Measurements from ENCODE around the gene TCF12. TPM values are rescaled to one million over a fixed set of nuclear protein-coding genes. Genes with fewer than 3 reads are reported as not detected.

The TCF12 gene
- total RNA-seq, 1 donor from 2014 or later = 78.6 TPM

DNA sequence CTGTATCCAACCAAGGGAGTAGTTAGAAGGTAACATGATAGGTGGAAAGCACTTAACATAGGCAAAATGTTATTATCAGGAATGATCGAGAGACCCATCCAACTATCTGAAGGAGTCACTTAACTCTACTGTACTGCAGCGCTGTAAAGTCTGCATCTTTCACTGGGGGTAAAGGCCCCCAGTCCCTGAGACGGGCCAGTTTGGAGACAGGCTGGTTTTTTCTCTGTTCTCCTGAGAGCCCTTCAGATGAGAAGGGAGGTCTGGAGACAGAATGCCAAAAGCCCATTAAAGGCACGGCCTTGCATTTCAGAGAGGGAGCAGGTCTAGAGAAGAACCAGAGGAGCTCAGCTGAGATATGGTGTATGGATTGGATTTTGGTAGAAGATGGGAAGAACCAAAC lies 386.6 kb downstream of the TCF12 start:
- H3K27ac Mint-ChIP-seq = no peak overlapping the region
- no peak for DNase-seq
- H3K36me3 Mint-ChIP-seq (ENCODE audit: low read depth) = no peaks in the 10 kb centered on the region
- intact Hi-C loops (cut with micrococcal nuclease) = loop anchor here (5.0 kb wide), 1 partner anchor 813 kb away; no protein-coding TSS in a partner anchor
- H3K4me1 Mint-ChIP-seq = peaks cover 5% of the 10 kb centered on the region
- peaks cover 9% of the 10 kb centered on the region for H3K27me3 Mint-ChIP-seq
- no peaks in the 10 kb centered on the region for H3K9me3 Mint-ChIP-seq
- peak overlapping the region; percentile 37 for H3K4me3 Mint-ChIP-seq

DNA sequence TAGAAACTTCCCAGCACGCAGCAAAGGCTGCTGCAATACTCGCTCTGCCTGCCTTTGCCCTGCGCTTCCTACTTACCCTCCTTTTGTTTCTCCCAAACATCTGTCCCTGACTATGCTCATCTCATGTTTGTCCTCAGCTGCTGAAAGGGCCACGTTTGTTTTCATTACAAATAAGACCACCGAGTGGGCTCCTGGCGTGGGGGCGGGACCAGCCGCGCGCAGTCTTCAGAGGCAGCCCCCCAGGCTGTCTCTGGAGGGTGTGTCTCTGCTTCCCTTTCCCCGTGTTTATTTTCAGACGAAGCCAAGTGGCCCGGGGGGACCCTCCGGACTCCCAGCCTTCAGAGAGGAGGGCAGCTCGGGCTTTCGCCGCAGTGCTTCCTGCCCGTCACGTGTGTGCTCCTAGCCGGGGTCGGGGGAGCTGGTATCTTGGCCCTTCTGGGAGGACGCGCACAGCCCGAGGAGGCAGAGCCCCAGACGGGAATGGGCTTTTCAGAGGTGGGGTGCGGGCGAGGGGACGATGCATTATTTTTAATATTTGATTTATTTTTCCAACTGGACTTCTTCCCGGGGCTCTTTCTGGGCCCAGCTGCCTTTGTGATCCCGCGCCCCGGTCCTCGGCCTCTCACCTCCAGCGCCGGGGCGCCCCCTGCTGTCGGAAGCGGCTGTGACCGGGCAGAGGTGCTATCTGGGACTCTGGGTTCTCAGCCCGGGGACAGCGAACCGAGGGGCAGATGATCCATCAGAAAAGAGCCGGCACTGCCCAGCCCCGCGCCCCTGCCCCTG lies 387.9 kb downstream of the TCF12 start:
- Mint-ChIP-seq H3K36me3 (ENCODE audit: low read depth) (no peaks in the 10 kb centered on the region), H3K9me3 (no peaks in the 10 kb centered on the region), H3K4me1 (peaks cover 5% of the 10 kb centered on the region), H3K27me3 (peaks cover 9% of the 10 kb centered on the region), H3K4me3 (peak overlapping the region; percentile 71), H3K27ac (no peak overlapping the region)
- intact Hi-C loops (cut with micrococcal nuclease) = loop anchor here (1.0 to 5.0 kb wide), 4 partner anchors 160 to 814 kb away; partner anchors contain the start of gene TCF12
- DNase-seq = peak; percentile 96

GRCh38 chr15:57306944-57307411 lies 388.5 kb downstream of the TCF12 start:
- no peak for DNase-seq
- H3K27me3 Mint-ChIP-seq = peaks cover 9% of the 10 kb centered on the region
- peak overlapping the region; percentile 71 for H3K4me3 Mint-ChIP-seq
- H3K9me3 Mint-ChIP-seq = no peaks in the 10 kb centered on the region
- no peaks in the 10 kb centered on the region for H3K36me3 Mint-ChIP-seq (ENCODE audit: low read depth)
- H3K27ac Mint-ChIP-seq = no peak overlapping the region
- intact Hi-C loops (cut with micrococcal nuclease) = loop anchor here (1.0 to 5.0 kb wide), 4 partner anchors 161 to 815 kb away; partner anchors contain the start of gene TCF12
- H3K4me1 Mint-ChIP-seq = peaks cover 5% of the 10 kb centered on the region

DNA sequence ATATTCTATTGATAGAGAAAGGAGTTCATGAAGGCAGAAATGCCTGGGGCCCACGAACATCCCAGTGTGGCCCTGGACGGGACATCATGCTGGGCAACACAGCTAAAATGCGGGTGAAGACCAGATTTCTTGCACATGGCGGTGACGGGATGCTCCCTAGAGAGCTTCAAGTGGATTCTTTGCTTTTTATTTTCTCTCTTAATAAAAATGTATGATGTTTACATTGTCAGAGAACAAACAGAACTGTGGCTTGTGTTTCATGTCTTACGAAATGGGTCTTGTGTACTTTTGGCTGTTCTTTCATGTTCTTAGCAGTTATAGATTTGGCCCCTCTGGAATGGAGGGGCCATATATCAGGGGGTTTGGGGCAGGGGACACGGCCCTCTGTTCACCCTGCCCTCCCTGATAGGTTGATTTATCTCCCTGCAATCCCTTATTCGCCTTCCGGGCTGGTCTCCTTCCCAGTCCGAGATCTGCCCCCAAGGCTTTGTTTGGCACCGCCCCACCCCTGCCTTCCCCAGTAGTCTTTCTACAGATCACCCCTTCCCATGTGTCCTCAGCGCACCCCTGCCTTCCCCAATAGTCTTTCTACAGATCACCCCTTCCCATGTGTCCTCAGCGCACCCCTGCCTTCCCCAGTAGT lies 389.2 kb downstream of the TCF12 start:
- no peak overlapping the region for H3K4me3 Mint-ChIP-seq
- no peak for DNase-seq

DNA sequence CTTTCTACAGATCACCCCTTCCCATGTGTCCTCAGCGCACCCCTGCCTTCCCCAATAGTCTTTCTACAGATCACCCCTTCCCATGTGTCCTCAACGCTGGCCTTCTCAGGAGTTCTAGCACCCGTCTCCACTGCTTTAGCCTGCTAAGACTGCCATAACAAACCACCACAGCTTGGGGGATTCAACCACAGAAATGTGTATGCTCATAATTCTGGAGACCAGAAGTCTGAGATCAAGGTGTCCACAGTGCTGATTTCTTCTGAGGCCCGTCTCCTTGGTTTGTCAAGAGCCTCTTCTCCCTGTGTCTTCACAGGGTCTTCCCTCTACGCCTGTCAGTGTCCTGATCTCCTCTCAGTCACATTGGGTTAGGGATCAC lies 389.7 kb downstream of the TCF12 start:
- Mint-ChIP-seq H3K27me3 (peaks cover 9% of the 10 kb centered on the region), H3K4me1 (peaks cover 5% of the 10 kb centered on the region), H3K36me3 (ENCODE audit: low read depth) (no peaks in the 10 kb centered on the region), H3K27ac (no peak overlapping the region), H3K9me3 (no peaks in the 10 kb centered on the region), H3K4me3 (no peak overlapping the region)
- DNase-seq = no peak
- intact Hi-C loops (cut with micrococcal nuclease) = loop anchor here (5.0 kb wide), 1 partner anchor 816 kb away; no protein-coding TSS in a partner anchor

More for the DNA sequence above, 389.2 kb downstream of the TCF12 start:
- H3K9me3 Mint-ChIP-seq = no peaks in the 10 kb centered on the region
- peaks cover 9% of the 10 kb centered on the region for H3K27me3 Mint-ChIP-seq
- no peak overlapping the region for H3K27ac Mint-ChIP-seq
- intact Hi-C loops (cut with micrococcal nuclease) = loop anchor here (2.0 to 5.0 kb wide), 2 partner anchors 487 to 815 kb away; no protein-coding TSS in a partner anchor
- peaks cover 5% of the 10 kb centered on the region for H3K4me1 Mint-ChIP-seq
- H3K36me3 Mint-ChIP-seq (ENCODE audit: low read depth) = no peaks in the 10 kb centered on the region

- Mint-ChIP-seq H3K27ac (no peak overlapping the region), H3K4me3 (no peak overlapping the region), H3K9me3 (no peaks in the 10 kb centered on the region), H3K36me3 (ENCODE audit: low read depth) (no peaks in the 10 kb centered on the region), H3K27me3 (peaks cover 8% of the 10 kb centered on the region), H3K4me1 (peaks cover 5% of the 10 kb centered on the region)
- intact Hi-C loops (cut with micrococcal nuclease) = loop anchor here (5.0 kb wide), 1 partner anchor 818 kb away; no protein-coding TSS in a partner anchor
- no peak for DNase-seq
Observed at GRCh38 chr15:57309856-57310760, 391.7 kb downstream of the TCF12 start.

- intact Hi-C loops (cut with micrococcal nuclease) = no loop called here
- Mint-ChIP-seq H3K4me1 (peaks cover 5% of the 10 kb centered on the region), H3K27me3 (peaks cover 7% of the 10 kb centered on the region), H3K27ac (no peak overlapping the region), H3K36me3 (ENCODE audit: low read depth) (no peaks in the 10 kb centered on the region), H3K9me3 (no peaks in the 10 kb centered on the region), H3K4me3 (no peak overlapping the region)
- DNase-seq = no peak
Observed at GRCh38 chr15:57310876-57311275, 392.4 kb downstream of the TCF12 start.

- Mint-ChIP-seq H3K4me1 (no peaks in the 10 kb centered on the region), H3K27me3 (peaks cover 2% of the 10 kb centered on the region), H3K36me3 (ENCODE audit: low read depth) (no peaks in the 10 kb centered on the region), H3K27ac (no peak overlapping the region), H3K9me3 (no peaks in the 10 kb centered on the region), H3K4me3 (no peak overlapping the region)
- DNase-seq = no peak
- intact Hi-C loops (cut with micrococcal nuclease) = no loop called here
Observed at GRCh38 chr15:57312006-57312317, 393.5 kb downstream of the TCF12 start.

DNA sequence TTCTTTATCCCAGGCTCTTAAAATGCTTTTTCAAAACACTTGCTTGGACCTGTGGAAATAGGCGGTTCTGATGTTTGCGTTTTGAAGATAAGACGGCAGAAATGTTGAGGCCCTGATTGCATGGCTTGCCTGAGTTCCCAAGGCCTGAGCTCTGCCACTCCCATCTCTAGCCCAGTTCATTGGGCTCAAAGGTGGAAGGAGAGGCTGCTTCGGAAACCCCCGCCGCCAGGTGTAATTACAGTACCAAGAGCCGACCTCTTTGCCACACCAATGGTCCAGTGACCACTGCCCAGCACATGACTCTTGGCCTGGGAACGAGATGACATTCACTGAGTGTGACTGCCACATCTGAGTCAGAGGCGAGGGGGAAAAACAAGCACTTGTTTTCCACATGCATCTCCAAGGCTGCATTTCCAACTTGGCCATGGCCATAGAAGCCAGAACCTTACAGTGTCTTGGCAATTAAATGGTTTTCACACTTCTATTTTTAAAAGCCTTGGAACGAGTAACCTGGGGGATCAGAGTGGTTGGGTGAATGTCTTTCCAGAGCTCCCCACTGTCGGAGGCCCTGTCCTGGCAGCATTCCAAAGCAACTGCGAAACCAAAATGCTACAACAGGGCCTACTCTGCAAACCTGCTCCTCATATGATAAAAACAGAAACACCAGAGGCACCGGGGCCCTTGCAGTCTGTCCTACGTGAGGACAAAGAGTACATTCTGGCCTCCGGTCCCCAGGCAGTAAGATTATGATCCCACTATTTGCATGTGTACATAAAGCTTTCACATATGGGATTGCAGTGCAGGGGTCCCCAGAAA lies 394.1 kb downstream of the TCF12 start:
- no peaks in the 10 kb centered on the region for H3K36me3 Mint-ChIP-seq (ENCODE audit: low read depth)
- H3K4me1 Mint-ChIP-seq = no peaks in the 10 kb centered on the region
- no peak for DNase-seq
- no peak overlapping the region for H3K4me3 Mint-ChIP-seq
- no peak overlapping the region for H3K27ac Mint-ChIP-seq
- no peaks in the 10 kb centered on the region for H3K9me3 Mint-ChIP-seq
- peaks cover 2% of the 10 kb centered on the region for H3K27me3 Mint-ChIP-seq
- intact Hi-C loops (cut with micrococcal nuclease) = no loop called here

DNA sequence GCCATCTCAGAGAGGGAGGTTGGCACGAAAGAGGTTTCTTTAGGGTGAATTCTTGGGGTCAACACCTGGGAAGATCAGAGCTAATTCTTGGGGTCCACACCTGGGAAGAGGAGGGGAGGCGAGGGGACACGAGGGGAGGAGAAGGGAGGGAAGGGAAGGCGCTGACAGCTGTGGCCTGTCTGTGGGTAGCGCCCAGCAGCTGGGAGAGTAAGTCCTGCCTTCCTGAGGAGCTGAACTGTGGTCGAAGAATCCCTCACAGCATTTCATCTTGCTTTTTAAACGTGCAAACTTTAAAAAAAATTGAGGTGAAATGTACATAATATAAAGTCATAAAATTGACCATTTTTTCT lies 394.7 kb downstream of the TCF12 start:
- intact Hi-C loops (cut with micrococcal nuclease) = no loop called here
- no peak overlapping the region for H3K4me3 Mint-ChIP-seq
- DNase-seq = no peak
- H3K27ac Mint-ChIP-seq = no peak overlapping the region
- no peaks in the 10 kb centered on the region for H3K4me1 Mint-ChIP-seq
- H3K36me3 Mint-ChIP-seq (ENCODE audit: low read depth) = no peaks in the 10 kb centered on the region
- peaks cover 1% of the 10 kb centered on the region for H3K27me3 Mint-ChIP-seq
- H3K9me3 Mint-ChIP-seq = no peaks in the 10 kb centered on the region

- Mint-ChIP-seq H3K36me3 (ENCODE audit: low read depth) (no peaks in the 10 kb centered on the region), H3K27ac (no peak overlapping the region), H3K4me1 (no peaks in the 10 kb centered on the region), H3K4me3 (no peak overlapping the region), H3K9me3 (no peaks in the 10 kb centered on the region), H3K27me3 (no peaks in the 10 kb centered on the region)
- intact Hi-C loops (cut with micrococcal nuclease) = no loop called here
- DNase-seq = no peak
Observed at GRCh38 chr15:57314221-57314620, 395.8 kb downstream of the TCF12 start.

DNA sequence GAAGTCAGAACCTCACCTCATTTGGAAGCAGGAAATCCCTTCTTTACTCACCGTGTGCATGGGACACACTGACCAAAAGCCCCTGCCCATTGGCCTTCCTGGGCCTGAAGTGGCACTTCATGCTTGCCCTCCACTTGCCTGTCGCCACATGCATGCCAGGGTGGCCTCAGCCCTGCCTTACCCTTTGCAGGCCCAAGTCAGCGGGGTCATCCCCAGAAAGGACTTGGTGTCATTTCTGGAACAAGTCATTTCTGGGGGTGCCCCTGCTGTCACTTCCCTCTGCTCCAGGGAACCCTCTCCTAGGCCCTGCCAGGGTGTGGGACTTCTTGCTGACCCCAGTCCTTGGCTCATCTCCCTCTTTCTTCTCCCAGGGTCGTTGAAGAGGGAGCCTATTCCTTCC lies 398.0 kb downstream of the TCF12 start:
- Mint-ChIP-seq H3K36me3 (ENCODE audit: low read depth) (no peaks in the 10 kb centered on the region), H3K27ac (no peak overlapping the region), H3K4me3 (no peak overlapping the region), H3K27me3 (no peaks in the 10 kb centered on the region), H3K9me3 (no peaks in the 10 kb centered on the region), H3K4me1 (no peaks in the 10 kb centered on the region)
- intact Hi-C loops (cut with micrococcal nuclease) = no loop called here
- no peak for DNase-seq

Data from activated CD4-positive, alpha-beta T cell treated with anti-CD3 and anti-CD28 coated beads, Interleukin-2, amount 10 ng/mL, durations not matched to agents 24 days and 14 days (primary cell).